HTR-8/SVneo (cell line): ENCODE data around the gene ZDHHC17.

Experiments
- DNase-seq: peaks from one replicate; pipeline ENCODE4 v3.0.0; 2011; ENCODE audit warnings: low spot score, mixed read lengths; ENCODE audit not compliant: insufficient read length
- FAIRE-seq: peaks from 2 replicates; lab custom pipeline; 2011; peaks lifted over from hg19 to GRCh38; lab: Jason Lieb, UNC

The ZDHHC17 gene

DNA sequence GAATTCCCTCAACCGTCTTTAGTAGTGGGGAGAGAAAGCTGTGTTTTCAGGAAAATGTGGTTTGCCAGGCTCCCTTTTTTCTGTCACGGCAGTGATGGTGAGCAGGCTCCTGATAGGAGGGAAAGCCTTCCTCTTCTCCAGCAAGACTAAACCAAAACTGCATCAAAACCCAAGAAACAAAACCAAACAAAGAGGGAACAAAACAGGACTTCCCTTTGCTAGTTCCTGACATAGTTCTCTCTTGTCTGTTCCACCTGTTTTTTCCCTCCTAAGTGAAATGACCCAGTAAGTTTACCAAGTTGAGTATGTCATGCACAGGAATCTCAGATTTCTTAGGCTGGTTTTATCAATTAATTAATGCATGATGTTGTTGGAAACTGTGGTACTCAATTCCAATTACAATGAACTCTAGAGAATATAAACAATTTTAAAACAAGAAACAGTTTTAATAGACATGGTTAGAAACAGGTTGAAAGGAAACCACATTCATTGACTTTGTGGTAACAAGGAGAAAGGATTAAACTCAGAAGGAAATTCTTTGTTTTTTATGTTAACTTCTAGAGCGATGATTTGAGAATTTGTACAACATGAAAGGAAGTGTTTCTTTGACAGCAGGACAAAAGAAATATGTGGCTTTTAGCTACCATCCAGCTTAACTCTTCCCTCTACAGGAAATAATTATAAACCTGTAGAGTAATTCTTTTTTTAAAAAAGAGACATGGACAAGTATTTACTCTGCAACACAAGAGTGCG is 137.9 kb downstream of the ZDHHC17 start:
- FAIRE-seq = no peak

More for the DNA sequence above, 137.9 kb downstream of the ZDHHC17 start:
- DNase-seq = no peak
